OCI-LY7 (cell line): ENCODE measurements around the gene CACNA1H. TPM values are rescaled to one million over a fixed set of nuclear protein-coding genes. Genes with fewer than 3 reads are reported as not detected.
"Not testable (repeated sequence)": the region's sequence is repeated elsewhere in the genome, so short reads cannot be mapped to it uniquely, and the experiment has no call there.

Source experiments
- BruUV-seq: library from RNA; stranded (reverse); fragments of 400-500 nt; replicated peaks from 2 replicates; lab custom pipeline; 2021; lab: Mats Ljungman, UMichigan
- CTCF ChIA-PET: fragments of 300-600 bp; sonication (Branson Sonifier 250); formaldehyde crosslinking; loops from one replicate; lab custom pipeline; 2022; ENCODE audit warnings: antibody characterized with exemption; ENCODE audit not compliant: unreplicated experiment; lab: Charles Lee
- POLR2A ChIA-PET: fragments of 300-600 bp; sonication (Branson Sonifier 250); formaldehyde crosslinking; loops from one replicate; lab custom pipeline; 2022; ENCODE audit warnings: antibody characterized with exemption; lab: Charles Lee
- DNase-seq: peaks from one replicate; pipeline ENCODE4 v3.0.0-alpha.2; 2015; ENCODE audit warnings: low spot score
- H2AFZ ChIP-seq: fragments of 200-600 bp; sonication (generic), shearing (Covaris generic); 2 replicates; pipeline ENCODE4 v1.6.1; 2014; ENCODE audit warnings: mild to moderate bottlenecking, antibody characterized with exemption, low read length, moderate library complexity
- H3K27ac ChIP-seq: fragments of 200-600 bp; sonication (generic); 2 replicates; pipeline ENCODE4 v1.5.1; 2014; ENCODE audit warnings: mixed run types, low read depth, mild to moderate bottlenecking, moderate library complexity, low read length, inconsistent platforms; ENCODE audit not compliant: poor library complexity, severe bottlenecking
- H3K36me3 ChIP-seq: fragments of 200-600 bp; sonication (generic); 2 replicates; pipeline ENCODE4 v1.6.1; 2014; ENCODE audit warnings: mild to moderate bottlenecking, antibody characterized with exemption, low read length, moderate library complexity, mixed read lengths; ENCODE audit not compliant: insufficient read depth
- H3K4me1 ChIP-seq: fragments of 200-600 bp; sonication (generic); 2 replicates; pipeline ENCODE4 v1.5.1; 2014; ENCODE audit warnings: mild to moderate bottlenecking, low read length; ENCODE audit not compliant: insufficient read depth, poor library complexity, severe bottlenecking
- H3K4me2 ChIP-seq: fragments of 200-600 bp; sonication (generic); 2 replicates; pipeline ENCODE4 v1.6.1; 2014; ENCODE audit warnings: mild to moderate bottlenecking, low read length
- H3K4me3 ChIP-seq: fragments of 200-600 bp; sonication (generic); 2 replicates; pipeline ENCODE4 v1.5.1; 2014; ENCODE audit warnings: mild to moderate bottlenecking, low read depth, low read length; ENCODE audit not compliant: poor library complexity, severe bottlenecking
- H3K79me2 ChIP-seq: fragments of 200-600 bp; sonication (generic); 2 replicates; pipeline ENCODE4 v1.6.1; 2016; ENCODE audit warnings: low read depth, mild to moderate bottlenecking, low read length, moderate library complexity, mixed read lengths; ENCODE audit not compliant: insufficient read depth
- H3K9me2 ChIP-seq: fragments of 200-600 bp; sonication (generic); 2 replicates; pipeline ENCODE4 v1.6.1; 2016; ENCODE audit warnings: mild to moderate bottlenecking, low read length, mixed read lengths; ENCODE audit not compliant: insufficient read depth
- H3K9me3 ChIP-seq: fragments of 200-600 bp; sonication (generic); 2 replicates; pipeline ENCODE4 v1.6.1; 2014; ENCODE audit warnings: mild to moderate bottlenecking, mixed run types, low read length, mixed read lengths
- H4K20me1 ChIP-seq: fragments of 200-600 bp; sonication (generic); 2 replicates; pipeline ENCODE4 v1.6.1; 2014; ENCODE audit warnings: mild to moderate bottlenecking, antibody characterized with exemption, low read length, moderate library complexity, mixed read lengths; ENCODE audit not compliant: insufficient read depth
- CTCF ChIP-seq: fragments of 200-600 bp; sonication (generic); conservative IDR thresholded peaks from 2 replicates; pipeline ENCODE4 v1.5.1; 2014; ENCODE audit warnings: mild to moderate bottlenecking, antibody characterized with exemption, low read length, moderate library complexity, mixed read lengths
- EZH2phosphoT487 ChIP-seq: fragments of 200-600 bp; sonication (generic); IDR thresholded peaks from 2 replicates; pipeline ENCODE4 v1.6.1; 2018; ENCODE audit warnings: low read depth, borderline replicate concordance, mild to moderate bottlenecking, mixed run types, antibody characterized with exemption, low read length, moderate library complexity, mixed read lengths
- intact Hi-C: fragments of 100-400 bp; cut with micrococcal nuclease; formaldehyde crosslinking; loops from one replicate; pipeline ENCODE4 v1.10.0; 2022; ENCODE audit not compliant: unreplicated experiment
- total RNA-seq, 2 experiments: library from RNA; depleted of rRNA in 1 of 2; stranded (reverse); fragments of >200 nt in 1 of 2; shearing (Covaris generic) in 1 of 2; gene quantifications; 2 replicates each; pipeline ENCODE4 v1.2.3, GENCODE V29; 2014 to 2022

The CACNA1H gene
- total RNA-seq, 2 experiments from 2014 or later: not detected

DNA sequence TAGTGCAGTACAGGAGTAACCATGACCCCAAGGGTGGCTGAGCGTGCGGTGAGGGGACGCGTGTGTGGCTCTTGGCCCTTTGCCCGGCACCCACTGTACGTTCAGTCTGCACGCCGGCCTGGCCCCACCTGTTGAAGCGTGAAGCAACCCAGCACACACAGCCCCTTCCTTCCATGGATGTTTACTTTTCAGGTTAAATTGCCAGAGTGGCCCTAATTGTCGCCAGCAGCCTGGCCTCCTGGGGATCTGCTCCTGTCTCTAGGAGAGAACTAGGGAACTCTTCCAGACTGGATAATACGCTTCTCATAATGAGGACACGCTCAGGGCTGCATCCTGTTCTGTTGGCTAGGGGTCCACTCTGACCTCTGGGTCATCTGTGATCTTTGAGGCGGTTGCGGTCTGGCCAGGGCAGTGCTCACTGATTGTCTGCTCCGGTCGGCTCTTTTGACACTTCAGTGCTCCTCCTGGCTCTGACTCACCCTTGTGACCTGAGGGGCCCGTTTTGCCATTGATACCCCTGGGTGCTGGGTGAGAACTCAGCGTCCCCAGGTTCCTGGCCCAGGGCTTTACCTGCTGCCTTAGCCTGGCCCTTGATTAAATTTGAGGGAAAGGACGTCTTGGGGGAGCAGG lies 44.4 kb downstream of the CACNA1H start:
- TF ChIP-seq CTCF (no peak), EZH2phosphoT487 (no peak)
- no peak for DNase-seq
- BruUV-seq: no TSS peak
- H3K4me3 ChIP-seq: no peak overlapping the region
- no peak overlapping the region for H2AFZ ChIP-seq
- intact Hi-C loops: no loop called here
- no peaks in the 10 kb centered on the region for H3K36me3 ChIP-seq
- no peaks in the 10 kb centered on the region for H3K4me1 ChIP-seq
- no peaks in the 10 kb centered on the region for H4K20me1 ChIP-seq
- H3K79me2 ChIP-seq: no peaks in the 10 kb centered on the region
- no peak overlapping the region for H3K27ac ChIP-seq
- no peaks in the 10 kb centered on the region for H3K9me3 ChIP-seq
- no peaks in the 10 kb centered on the region for H3K9me2 ChIP-seq
- POLR2A ChIA-PET: no interaction called here
- CTCF ChIA-PET: no interaction called here
- no peak overlapping the region for H3K4me2 ChIP-seq

DNA sequence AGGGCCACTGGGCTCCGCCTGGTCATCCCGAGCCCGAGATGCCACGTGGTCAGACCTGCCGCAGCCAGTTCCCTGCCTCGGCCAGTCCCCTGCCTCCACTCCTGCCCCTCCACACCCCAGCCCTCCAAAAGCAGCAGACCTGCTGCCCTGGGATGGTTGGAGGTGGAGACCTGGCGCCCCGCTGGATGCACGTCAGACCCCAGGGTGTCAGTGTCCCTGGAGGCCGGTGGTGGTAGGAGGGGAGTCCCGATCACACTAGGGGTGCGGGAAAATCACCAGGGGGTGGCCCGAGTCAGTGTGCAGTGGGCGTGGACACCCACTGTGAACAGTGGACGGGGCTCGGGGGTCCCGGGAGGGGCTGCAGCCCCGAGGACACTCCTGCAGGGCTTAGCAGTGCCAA lies 45.3 kb downstream of the CACNA1H start:
- no TSS peak for BruUV-seq
- Histone ChIP-seq H4K20me1 (no peaks in the 10 kb centered on the region), H3K36me3 (no peaks in the 10 kb centered on the region), H3K4me2 (no peak overlapping the region), H3K27ac (no peak overlapping the region), H3K9me3 (no peaks in the 10 kb centered on the region), H3K4me3 (no peak overlapping the region), H3K4me1 (no peaks in the 10 kb centered on the region), H2AFZ (no peak overlapping the region), H3K79me2 (no peaks in the 10 kb centered on the region), H3K9me2 (no peaks in the 10 kb centered on the region)
- no peak for DNase-seq
- POLR2A ChIA-PET: no interaction called here
- CTCF ChIA-PET: no interaction called here
- no peak for TF ChIP-seq CTCF
- no peak for TF ChIP-seq EZH2phosphoT487
- intact Hi-C loops: no loop called here

GRCh38 chr16:1198671-1199346 lies 45.9 kb downstream of the CACNA1H start:
- intact Hi-C loops, POLR2A ChIA-PET, H3K79me2 ChIP-seq, H3K4me1 ChIP-seq, H3K36me3 ChIP-seq, BruUV-seq, H2AFZ ChIP-seq, DNase-seq, H3K4me2 ChIP-seq, H4K20me1 ChIP-seq, H3K27ac ChIP-seq, H3K4me3 ChIP-seq, CTCF ChIA-PET, H3K9me2 ChIP-seq, H3K9me3 ChIP-seq: not testable (repeated sequence)
